GM23338 (cell line): ENCODE results near the gene ABCC5. TPM values are rescaled to one million over a fixed set of nuclear protein-coding genes. Genes with fewer than 3 reads are reported as not detected.
"Not testable (repeated sequence)": the region's sequence is repeated elsewhere in the genome, so short reads cannot be mapped to it uniquely, and the experiment has no call there.

ENCODE experiments used
- ATAC-seq: fragments of 200-7000 bp; cut with Tn5 transposase; 3 replicates; pipeline ENCODE4 v1.9.1; 2020
- DNase-seq: peaks from one replicate; pipeline ENCODE4 v3.0.0-alpha.2; 2015; ENCODE audit warnings: low spot score
- H2AFZ ChIP-seq: fragments of 200-600 bp; sonication (generic); 2 replicates; pipeline ENCODE4 v1.8.0; 2016; ENCODE audit warnings: antibody characterized with exemption, mild to moderate bottlenecking, moderate library complexity
- H3F3A ChIP-seq: fragments of 200-600 bp; sonication (generic); replicated peaks from 2 replicates; pipeline ENCODE4 v1.8.0; 2017; ENCODE audit warnings: antibody characterized with exemption, mixed run types, low read depth
- H3K27ac ChIP-seq: fragments of 200-600 bp; sonication (generic); 2 replicates; pipeline ENCODE4 v1.6.1; 2016; ENCODE audit warnings: low read depth
- H3K27me3 ChIP-seq: fragments of 200-600 bp; sonication (generic); 2 replicates; pipeline ENCODE4 v1.8.0; 2016; ENCODE audit warnings: mild to moderate bottlenecking, mixed run types, moderate library complexity; ENCODE audit not compliant: insufficient read depth
- H3K36me3 ChIP-seq: fragments of 200-600 bp; sonication (generic); 2 replicates; pipeline ENCODE4 v1.8.0; 2016; ENCODE audit warnings: mild to moderate bottlenecking; ENCODE audit not compliant: insufficient read depth
- H3K4me1 ChIP-seq: fragments of 200-600 bp; sonication (generic); 2 replicates; pipeline ENCODE4 v1.8.0; 2016; ENCODE audit warnings: mild to moderate bottlenecking, moderate library complexity; ENCODE audit not compliant: insufficient read depth
- H3K4me2 ChIP-seq: fragments of 200-600 bp; sonication (generic); 2 replicates; pipeline ENCODE4 v1.7.1; 2017; ENCODE audit warnings: mixed run types
- H3K4me3 ChIP-seq: fragments of 200-600 bp; sonication (generic); 2 replicates; pipeline ENCODE4 v1.6.1; 2016; ENCODE audit warnings: mixed run types
- H3K79me2 ChIP-seq: fragments of 200-600 bp; sonication (generic); replicated peaks from 2 replicates; pipeline ENCODE4 v1.8.0; 2017; ENCODE audit warnings: mild to moderate bottlenecking; ENCODE audit not compliant: insufficient read depth
- H3K9me2 ChIP-seq: fragments of 200-600 bp; sonication (generic); 2 replicates; pipeline ENCODE4 v1.8.0; 2017; ENCODE audit not compliant: insufficient read depth
- H4K20me1 ChIP-seq: fragments of 200-600 bp; sonication (generic); replicated peaks from 2 replicates; pipeline ENCODE4 v1.8.0; 2017; ENCODE audit warnings: mild to moderate bottlenecking; ENCODE audit not compliant: insufficient read depth
- H3K27ac Mint-ChIP-seq: 2 replicates; pipeline ENCODE4 v1.8.0; 2020; ENCODE audit warnings: inconsistent platforms, mild to moderate bottlenecking, moderate library complexity, mixed read lengths
- H3K27me3 Mint-ChIP-seq: 3 replicates; pipeline ENCODE4 v1.8.0; 2022; ENCODE audit warnings: low read depth, mild to moderate bottlenecking, moderate library complexity, mixed read lengths, inconsistent platforms; ENCODE audit not compliant: insufficient read depth, poor library complexity
- H3K36me3 Mint-ChIP-seq: 3 replicates; pipeline ENCODE4 v1.8.0; 2021; ENCODE audit warnings: low read depth, mild to moderate bottlenecking, inconsistent platforms, moderate library complexity, mixed read lengths
- H3K4me1 Mint-ChIP-seq: 3 replicates; pipeline ENCODE4 v1.8.0; 2020; ENCODE audit warnings: mild to moderate bottlenecking, inconsistent platforms, mixed read lengths
- H3K4me3 Mint-ChIP-seq: 3 replicates; pipeline ENCODE4 v1.8.0; 2021; ENCODE audit warnings: moderate library complexity, mild to moderate bottlenecking, inconsistent platforms, mixed read lengths
- H3K9me3 Mint-ChIP-seq: 3 replicates; pipeline ENCODE4 v1.8.0; 2020; ENCODE audit warnings: moderate library complexity, mild to moderate bottlenecking, inconsistent platforms, mixed read lengths
- CREB1 ChIP-seq: fragments of 250-450 bp; sonication (Bioruptor Pico); IDR thresholded peaks from 2 replicates; pipeline ENCODE4 v1.5.0; 2020; ENCODE audit warnings: low read depth, mild to moderate bottlenecking, moderate library complexity
- EZH2 ChIP-seq: fragments of 200-600 bp; sonication (generic); IDR thresholded peaks from one replicate; pipeline ENCODE4 v1.8.0; 2017; ENCODE audit warnings: antibody characterized with exemption, mild to moderate bottlenecking, low read depth; ENCODE audit not compliant: unreplicated experiment
- ZNF462 ChIP-seq: fragments of 250-450 bp; sonication (Bioruptor Pico); IDR thresholded peaks from 2 replicates; pipeline ENCODE4 v1.5.0; 2020; ENCODE audit warnings: mild to moderate bottlenecking, moderate library complexity
- polyA plus RNA-seq: library from polyadenylated mRNA; unstranded; fragments of >200 nt; fragmentation: Nextera tagmentation; extraction: Ambion mirVana; gene quantifications from 2 replicates; pipeline ENCODE4 v1.2.1, GENCODE V29; 2016
- total RNA-seq: library from RNA; depleted of rRNA; stranded (reverse); fragments of >200 nt; shearing (Covaris generic); gene quantifications from 2 replicates; pipeline ENCODE4 v1.2.3, GENCODE V29; 2014

The ABCC5 gene
- total and polyA plus RNA-seq, 2 experiments from 2014 or later, result 14.0 to 39.9 TPM

GRCh38 chr3:183877227-183877626 lies 140.5 kb downstream of the ABCC5 start:
- ATAC-seq, DNase-seq, H3K4me3 Mint-ChIP-seq, H3K4me2 ChIP-seq, H3K27ac Mint-ChIP-seq, H3K27me3 ChIP-seq, H3F3A ChIP-seq, H3K9me2 ChIP-seq, H3K27me3 Mint-ChIP-seq, H3K36me3 Mint-ChIP-seq, H3K36me3 ChIP-seq, H3K4me3 ChIP-seq, H3K27ac ChIP-seq, H2AFZ ChIP-seq, H3K9me3 Mint-ChIP-seq: not testable (repeated sequence)
- H3K4me1 ChIP-seq, result peaks cover 11% of the 10 kb centered on the region; the same call in 1 of the 2 replicates
- H3K4me1 Mint-ChIP-seq, result peaks cover 13% of the 10 kb centered on the region; the same call in 2 of the 3 replicates
- H4K20me1 ChIP-seq, result peaks cover 57% of the 10 kb centered on the region
- peaks cover 99% of the 10 kb centered on the region for H3K79me2 ChIP-seq

DNA sequence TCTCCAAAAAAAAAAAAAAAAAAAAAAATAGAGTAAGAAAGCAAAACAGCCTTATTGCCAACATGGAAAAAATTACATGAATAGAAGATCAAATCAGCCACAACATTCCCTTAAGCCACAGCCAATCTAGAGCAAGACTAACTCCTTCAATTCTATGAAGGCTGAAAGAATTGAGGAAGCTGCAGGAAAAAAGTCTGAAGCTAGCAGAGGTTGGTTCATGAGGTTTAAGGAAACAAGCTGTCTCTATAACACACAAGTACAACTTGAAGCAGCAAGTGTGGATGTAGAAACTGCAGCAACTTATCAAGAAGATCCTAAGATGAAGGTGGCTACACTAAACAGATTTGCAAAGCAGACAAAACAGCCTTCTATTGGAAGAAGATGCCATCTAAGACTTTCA lies 142.3 kb downstream of the ABCC5 start:
- Histone ChIP-seq H3K36me3 (no peaks in the 10 kb centered on the region; the same call in 1 of the 2 replicates), H3K9me2 (no peaks in the 10 kb centered on the region), H3K27me3 (no peaks in the 10 kb centered on the region), H3K79me2 (peaks cover 100% of the 10 kb centered on the region), H3K27ac (no peak overlapping the region), H2AFZ (no peak overlapping the region), H4K20me1 (peaks cover 65% of the 10 kb centered on the region), H3K4me2 (no peak overlapping the region), H3K4me1 (peaks cover 11% of the 10 kb centered on the region; the same call in 1 of the 2 replicates), H3F3A (no peaks in the 10 kb centered on the region), H3K4me3 (no peak overlapping the region)
- ATAC-seq, result no peak
- H3K27ac Mint-ChIP-seq, result no peak overlapping the region
- TF ChIP-seq CREB1 (CRISPR knock-in tag) (no peak), ZNF462 (CRISPR knock-in tag) (no peak), EZH2 (no peak)
- peaks cover 13% of the 10 kb centered on the region; the same call in 2 of the 3 replicates for H3K4me1 Mint-ChIP-seq
- no peak overlapping the region for H3K4me3 Mint-ChIP-seq
- DNase-seq, result no peak
- H3K9me3 Mint-ChIP-seq, result no peaks in the 10 kb centered on the region; the same call in 1 of the 3 replicates
- H3K27me3 Mint-ChIP-seq, result peaks cover 2% of the 10 kb centered on the region
- H3K36me3 Mint-ChIP-seq, result no peaks in the 10 kb centered on the region; the same call in 2 of the 3 replicates
